ENCODE measurements around the gene NDST4. TPM values are rescaled to one million over a fixed set of nuclear protein-coding genes. Genes with fewer than 3 reads are reported as not detected.

Gene NDST4
- total RNA-seq, 1 experiment from 2014 or later, result not detected

- POLR2A ChIA-PET, result no interaction called here
- no peak overlapping the region for H2AFZ ChIP-seq (ENCODE audit: low read depth, low read length, poor library complexity, severe bottlenecking)
- CTCF ChIA-PET, result no interaction called here
- H3K4me3 ChIP-seq (replicated peaks in 1 of 2; ENCODE audit: low read depth in 1 of 2, low read length in 2 of 2), result no peak overlapping the region
- H3K79me2 ChIP-seq (ENCODE audit: insufficient read depth, low read length), result no peaks in the 10 kb centered on the region
- no peaks in the 10 kb centered on the region for H3K9me3 ChIP-seq (ENCODE audit: control insufficient read depth in 1 of 2, insufficient read depth in 1 of 2, low read depth in 1 of 2, low read length in 2 of 2)
- no peaks in the 10 kb centered on the region for H3K36me3 ChIP-seq (ENCODE audit: control insufficient read depth in 1 of 2, insufficient read depth in 2 of 2, low read length in 2 of 2)
- no peak overlapping the region for H3K27ac ChIP-seq (ENCODE audit: low read depth, low read length)
- DNase-seq (ENCODE audit: low read depth, low spot score) (no peak), ATAC-seq (no peak)
- H3K4me1 ChIP-seq (ENCODE audit: control insufficient read depth in 1 of 2, insufficient read depth in 2 of 2, low read length in 2 of 2), result no peaks in the 10 kb centered on the region
- no TSS peak for BruUV-seq (replicated peaks)
- H3K4me2 ChIP-seq (ENCODE audit: low read length), result no peak overlapping the region
- TF ChIP-seq SP1 (IDR thresholded peaks at IDR 0.05; ENCODE audit: low read depth), result no peak
- no peak for TF ChIP-seq ELF1 (IDR thresholded peaks at IDR 0.05; ENCODE audit: borderline replicate concordance, low read depth)
- no peak for TF ChIP-seq SRF (IDR thresholded peaks at IDR 0.05; ENCODE audit: low read depth)
- no peak for TF ChIP-seq ATF3 (IDR thresholded peaks at IDR 0.05)
- no peak for TF ChIP-seq POLR2A (IDR thresholded peaks at IDR 0.05; ENCODE audit: borderline replicate concordance, extremely low read depth, insufficient read depth, insufficient read length)
- TF ChIP-seq TCF7L2 (IDR thresholded peaks at IDR 0.05; ENCODE audit: borderline replicate concordance, extremely low read depth, insufficient read depth, insufficient read length), result no peak
- TF ChIP-seq CTCF (IDR thresholded peaks at IDR 0.05 in 2 of 3, conservative IDR thresholded peaks at IDR 0.05 in 1 of 3; ENCODE audit: borderline replicate concordance in 1 of 3, insufficient read depth in 1 of 3, low read depth in 2 of 3, low read length in 2 of 3), result no peak
- TF ChIP-seq POLR2AphosphoS5 (IDR thresholded peaks at IDR 0.05; ENCODE audit: low read depth, low read length), result no peak
- no peak overlapping the region for H3K9ac ChIP-seq (ENCODE audit: low read length)
- RAD21 ChIA-PET (ENCODE audit: low non-redundant PET in 1 of 2, low total read pairs in 2 of 2, uncharacterized antibody in 2 of 2, unreplicated experiment in 2 of 2), result no interaction called here
- intact Hi-C loops (cut with micrococcal nuclease), result no loop called here
- no peaks in the 10 kb centered on the region for H4K20me1 ChIP-seq (ENCODE audit: insufficient read depth)
- no peaks in the 10 kb centered on the region for H3K27me3 ChIP-seq (ENCODE audit: insufficient read depth, low read length)
- no peaks in the 10 kb centered on the region for H3K9me2 ChIP-seq (ENCODE audit: insufficient read depth)
These were observed 4.2 kb upstream of the NDST4 start for GRCh38 chr4:115117651-115118050.

Data from HCT116 (cell line).